ENCODE measurements around the gene CDC25B. TPM values are rescaled to one million over a fixed set of nuclear protein-coding genes. Genes with fewer than 3 reads are reported as not detected.

CDC25B gene
- total and polyA plus RNA-seq, 2 of the 13 experiments (the other 11 are each of a cell fraction or from before 2014, with no cell fraction given), result 14.5 to 19.4 TPM

GRCh38 chr20:3819411-3820047 lies 23.4 kb downstream of the CDC25B start (continued):
- TF ChIP-seq ZC3H4 (CRISPR knock-in tag; IDR thresholded peaks at IDR 0.05; ENCODE audit: borderline replicate concordance), result no peak
- no peak for TF ChIP-seq ASH2L (IDR thresholded peaks at IDR 0.05; ENCODE audit: insufficient read length, low read depth, low read length)
- TF ChIP-seq AHDC1 (CRISPR knock-in tag; IDR thresholded peaks at IDR 0.05; ENCODE audit: borderline replicate concordance), result peak; percentile 62; the same call in 1 of the 2 replicates
- 0 out of 2 replicates have a peak, but pooled peaks have one; percentile 14 for TF ChIP-seq RBAK (CRISPR knock-in tag; IDR thresholded peaks at IDR 0.05)
- no peak for TF ChIP-seq CEBPZ (IDR thresholded peaks at IDR 0.05; ENCODE audit: low read length)
- 0 out of 2 replicates have a peak, but pooled peaks have one; percentile 17 for TF ChIP-seq ZNF737 (CRISPR knock-in tag; IDR thresholded peaks at IDR 0.05; ENCODE audit: borderline replicate concordance)
- TF ChIP-seq ZSCAN22 (CRISPR knock-in tag; IDR thresholded peaks at IDR 0.05), result no peak
- TF ChIP-seq USF2 (IDR thresholded peaks at IDR 0.05; ENCODE audit: low read depth, low read length), result no peak
- TF ChIP-seq USF2 (CRISPR knock-in tag; IDR thresholded peaks at IDR 0.05; ENCODE audit: borderline replicate concordance), result peak; percentile 26; the same call in 1 of the 2 replicates
- TF ChIP-seq ZNF207 (IDR thresholded peaks at IDR 0.05; ENCODE audit: borderline replicate concordance), result no peak
- TF ChIP-seq ZBTB33 (CRISPR knock-in tag; IDR thresholded peaks at IDR 0.05), result 0 out of 2 replicates have a peak, but pooled peaks have one; percentile 10
- TF ChIP-seq STAT5B (CRISPR knock-in tag; IDR thresholded peaks at IDR 0.05), result 0 out of 2 replicates have a peak, but pooled peaks have one; percentile 25
- TF ChIP-seq TCF7 (IDR thresholded peaks at IDR 0.05; ENCODE audit: low read depth), result no peak
- TF ChIP-seq ZNF460 (CRISPR knock-in tag; IDR thresholded peaks at IDR 0.05; ENCODE audit: borderline replicate concordance), result 0 out of 2 replicates have a peak, but pooled peaks have one; percentile 25
- TF ChIP-seq ZSCAN21 (CRISPR knock-in tag; IDR thresholded peaks at IDR 0.05; ENCODE audit: borderline replicate concordance), result no peak

Measured in HepG2 (cell line).